Measurements from ENCODE around the gene PANK4.

PANK4 gene

DNA sequence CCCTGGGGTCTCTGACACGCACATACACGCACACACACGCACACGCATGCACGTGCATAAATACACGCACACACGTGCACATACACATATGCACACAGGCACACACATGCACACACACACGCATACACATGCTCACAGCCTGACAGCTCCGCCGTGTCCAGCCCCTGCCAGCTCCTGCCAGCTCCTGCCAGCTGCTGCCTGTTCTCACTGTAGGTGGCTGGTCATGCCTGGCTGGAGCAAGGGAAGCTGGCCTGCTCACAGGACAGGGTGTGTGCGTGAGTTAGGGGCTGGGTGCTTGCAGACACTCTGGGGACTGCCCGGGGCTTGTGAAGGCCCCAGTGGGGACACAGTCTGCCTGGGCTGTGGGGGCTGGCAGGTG is 45.4 kb downstream of the PANK4 start:
- H3K4me3 ChIP-seq (ENCODE audit: low read depth, low read length): no peak overlapping the region
- DNase-seq (ENCODE audit: low read depth, low spot score): no peak
- ChIA-PET CTCF (no interaction called here), POLR2A (no interaction called here)
- TF ChIP-seq, protein P1, sequence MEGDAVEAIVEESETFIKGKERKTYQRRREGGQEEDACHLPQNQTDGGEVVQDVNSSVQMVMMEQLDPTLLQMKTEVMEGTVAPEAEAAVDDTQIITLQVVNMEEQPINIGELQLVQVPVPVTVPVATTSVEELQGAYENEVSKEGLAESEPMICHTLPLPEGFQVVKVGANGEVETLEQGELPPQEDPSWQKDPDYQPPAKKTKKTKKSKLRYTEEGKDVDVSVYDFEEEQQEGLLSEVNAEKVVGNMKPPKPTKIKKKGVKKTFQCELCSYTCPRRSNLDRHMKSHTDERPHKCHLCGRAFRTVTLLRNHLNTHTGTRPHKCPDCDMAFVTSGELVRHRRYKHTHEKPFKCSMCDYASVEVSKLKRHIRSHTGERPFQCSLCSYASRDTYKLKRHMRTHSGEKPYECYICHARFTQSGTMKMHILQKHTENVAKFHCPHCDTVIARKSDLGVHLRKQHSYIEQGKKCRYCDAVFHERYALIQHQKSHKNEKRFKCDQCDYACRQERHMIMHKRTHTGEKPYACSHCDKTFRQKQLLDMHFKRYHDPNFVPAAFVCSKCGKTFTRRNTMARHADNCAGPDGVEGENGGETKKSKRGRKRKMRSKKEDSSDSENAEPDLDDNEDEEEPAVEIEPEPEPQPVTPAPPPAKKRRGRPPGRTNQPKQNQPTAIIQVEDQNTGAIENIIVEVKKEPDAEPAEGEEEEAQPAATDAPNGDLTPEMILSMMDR (IDR thresholded peaks at IDR 0.05; ENCODE audit: insufficient read depth, low read length, missing control alignments): no peak

DNA sequence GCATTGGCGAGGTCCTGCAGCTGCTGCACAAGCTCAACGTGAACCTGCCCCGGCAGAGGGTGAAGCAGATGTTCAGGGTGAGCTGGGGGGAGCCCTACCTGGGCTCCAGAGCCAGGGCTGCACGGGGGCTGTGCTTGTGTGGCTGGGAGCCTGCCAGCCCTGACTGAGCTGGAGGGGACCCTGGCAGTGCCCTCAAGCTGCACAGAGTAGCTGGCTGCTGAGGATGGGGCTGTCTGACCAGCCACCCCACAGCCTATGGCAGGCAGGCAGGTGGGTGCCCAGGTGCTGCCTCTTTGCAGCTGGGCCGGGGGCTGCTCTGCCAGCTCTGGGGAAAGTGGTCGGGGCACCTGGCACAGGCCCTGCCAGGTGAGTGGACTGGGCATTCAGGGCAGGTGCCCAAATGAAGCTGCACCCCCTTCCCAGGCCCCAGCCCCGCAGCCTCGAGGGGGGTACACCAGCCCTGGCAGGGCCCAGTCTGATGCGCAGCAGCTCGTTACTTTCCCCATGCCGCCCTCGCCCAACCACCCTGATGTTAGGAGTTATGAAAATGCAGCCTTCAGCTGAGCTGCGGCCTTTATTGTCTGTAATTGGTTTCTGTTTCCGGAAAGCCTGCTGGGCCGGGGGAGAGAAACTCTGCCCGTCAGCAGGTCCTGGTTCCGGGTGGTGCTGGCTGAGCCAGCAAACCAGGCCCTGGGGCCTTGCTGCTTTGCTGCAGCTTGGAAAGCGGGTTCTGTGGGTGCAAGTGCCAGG is 46.0 kb downstream of the PANK4 start:
- DNase-seq (ENCODE audit: low read depth, low spot score): no peak
- H3K4me3 ChIP-seq (ENCODE audit: low read depth, low read length): no peak overlapping the region
- ChIA-PET CTCF (no interaction called here), POLR2A (no interaction called here)
- TF ChIP-seq, protein P1 (IDR thresholded peaks at IDR 0.05; ENCODE audit: insufficient read depth, low read length, missing control alignments): no peak

DNA sequence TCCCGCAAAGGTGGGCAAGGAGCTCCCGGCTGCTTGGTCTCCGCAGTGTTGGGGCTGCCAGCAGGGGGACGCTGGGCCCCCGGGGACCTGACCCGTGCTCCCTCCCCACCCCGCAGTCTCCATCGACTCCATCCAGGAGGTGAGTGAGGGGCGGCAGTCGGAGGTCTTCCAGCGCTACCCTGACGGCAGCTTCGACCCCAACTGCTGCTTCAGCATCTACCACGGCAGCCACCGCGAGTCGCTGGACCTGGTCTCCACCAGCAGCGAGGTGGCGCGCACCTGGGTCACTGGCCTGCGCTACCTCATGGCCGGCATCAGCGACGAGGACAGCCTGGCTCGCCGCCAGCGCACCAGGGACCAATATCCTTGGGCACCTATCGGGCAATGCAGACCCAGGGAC is 46.8 kb downstream of the PANK4 start:
- CTCF ChIA-PET: interaction anchor here (0.9 kb wide), 1 partner anchor 8 kb away, joined by 3 read pairs; no protein-coding TSS in a partner anchor

DNA sequence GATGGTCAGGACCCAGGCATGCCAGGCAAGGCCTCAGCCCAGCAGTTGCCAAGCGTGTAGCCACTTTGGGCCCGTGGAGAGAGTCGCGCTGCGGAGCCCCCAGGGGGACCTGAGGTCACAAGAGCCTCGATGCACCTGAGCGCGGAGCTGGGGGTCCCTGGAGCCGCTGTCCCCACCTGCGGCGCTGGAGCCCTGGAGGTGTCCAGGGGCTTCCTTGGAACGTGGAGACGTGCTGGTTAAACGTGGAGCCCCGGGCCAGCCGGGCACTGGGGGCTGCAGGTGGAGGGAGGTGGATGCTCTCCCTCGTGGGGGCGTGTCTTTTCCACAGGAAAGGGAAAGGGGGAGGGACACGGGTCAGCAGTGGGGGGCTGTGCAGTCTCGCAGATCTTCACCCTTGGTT is 47.2 kb downstream of the PANK4 start:
- TF ChIP-seq, protein P1 (IDR thresholded peaks at IDR 0.05; ENCODE audit: insufficient read depth, low read length, missing control alignments): no peak
- CTCF ChIA-PET: interaction anchor here (0.9 kb wide), 1 partner anchor 8 kb away, joined by 3 read pairs; no protein-coding TSS in a partner anchor
- DNase-seq (ENCODE audit: low read depth, low spot score): no peak
- no peak overlapping the region for H3K4me3 ChIP-seq (ENCODE audit: low read depth, low read length)
- POLR2A ChIA-PET: no interaction called here

More for the DNA sequence above, 46.8 kb downstream of the PANK4 start:
- no peak for DNase-seq (ENCODE audit: low read depth, low spot score)
- POLR2A ChIA-PET: no interaction called here
- H3K4me3 ChIP-seq (ENCODE audit: low read depth, low read length): no peak overlapping the region
- TF ChIP-seq, protein P1 (IDR thresholded peaks at IDR 0.05; ENCODE audit: insufficient read depth, low read length, missing control alignments): no peak

DNA sequence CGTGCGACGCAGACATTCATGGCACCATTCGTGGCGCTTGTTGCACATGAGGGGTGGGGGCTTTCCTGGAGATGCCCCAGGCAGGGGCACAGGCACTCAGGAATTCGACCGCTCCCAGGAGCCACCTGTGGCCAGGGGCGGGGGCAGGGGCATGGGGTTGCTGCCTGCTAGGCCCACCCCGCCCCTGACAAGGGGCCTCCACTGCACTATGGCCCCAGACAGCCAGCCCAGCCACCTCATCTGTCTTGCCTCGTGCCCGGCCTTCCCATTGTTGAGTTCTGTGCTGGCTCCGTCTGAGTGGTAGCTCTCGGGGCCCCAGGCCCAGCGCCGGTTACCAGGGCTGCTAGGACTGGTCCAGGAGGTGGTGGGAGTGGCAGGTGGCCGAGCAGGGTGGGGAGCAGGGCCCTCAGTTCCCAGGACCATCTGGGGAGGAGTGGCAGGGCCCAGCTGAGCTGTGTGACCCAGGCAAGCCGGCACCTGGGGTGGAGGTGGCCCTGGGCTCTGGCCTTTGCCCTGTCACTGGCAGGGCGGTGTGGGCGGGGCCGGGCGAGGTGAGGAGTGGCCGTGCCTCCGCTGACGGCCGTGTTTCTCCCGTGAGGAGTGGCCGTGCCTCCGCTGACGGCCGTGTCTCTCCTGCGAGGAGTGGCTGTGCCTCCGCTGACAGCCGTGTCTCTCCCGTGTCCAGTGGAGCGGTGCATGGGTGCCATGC is 48.5 kb downstream of the PANK4 start:
- TF ChIP-seq, protein P1 (IDR thresholded peaks at IDR 0.05; ENCODE audit: insufficient read depth, low read length, missing control alignments): no peak
- ChIA-PET POLR2A (no interaction called here), CTCF (no interaction called here)
- H3K4me3 ChIP-seq (ENCODE audit: low read depth, low read length): no peak overlapping the region
- no peak for DNase-seq (ENCODE audit: low read depth, low spot score)

DNA sequence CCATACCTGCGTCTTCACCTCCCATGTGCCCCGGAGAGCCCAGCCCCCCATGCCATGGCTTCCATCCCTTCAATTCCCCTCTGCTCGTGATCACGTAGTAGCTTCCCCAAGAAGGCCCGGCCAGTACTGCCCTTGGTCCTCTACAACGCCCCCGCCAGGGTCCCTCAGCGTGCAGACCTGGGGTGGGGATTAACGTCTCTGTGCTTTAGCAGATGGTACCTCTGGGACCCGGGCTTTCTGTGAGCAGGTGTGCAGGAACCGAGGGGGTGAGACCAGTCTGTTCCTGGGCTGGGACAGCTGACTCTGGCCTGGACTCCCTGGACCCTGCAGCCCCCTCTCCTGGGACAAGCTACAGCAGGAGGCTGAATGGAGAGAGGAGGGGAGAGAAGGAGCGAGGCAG is 49.1 kb downstream of the PANK4 start:
- DNase-seq (ENCODE audit: low read depth, low spot score): no peak
- ChIA-PET POLR2A (no interaction called here), CTCF (no interaction called here)

More for the DNA sequence above, 49.1 kb downstream of the PANK4 start:
- TF ChIP-seq, protein P1 (IDR thresholded peaks at IDR 0.05; ENCODE audit: insufficient read depth, low read length, missing control alignments): no peak
- no peak overlapping the region for H3K4me3 ChIP-seq (ENCODE audit: low read depth, low read length)
